GM12878 (cell line): Measurements from ENCODE around the gene MAP2K4. TPM values are rescaled to one million over a fixed set of nuclear protein-coding genes. Genes with fewer than 3 reads are reported as not detected.
A peak's percentile ranks its signal among the peaks of the same experiment; 100 is the strongest.

Experiments used
- ATAC-seq: fragments of 200-7000 bp; cut with Tn5 transposase; 3 replicates; pipeline ENCODE4 v1.9.1; 2020; ENCODE audit warnings: mild to moderate bottlenecking, moderate library complexity
- BruUV-seq: library from RNA; stranded (reverse); fragments of 400-500 nt; replicated peaks from 2 replicates; lab custom pipeline; 2021; lab: Mats Ljungman, UMichigan
- CTCF ChIA-PET: fragments of 300-600 bp; sonication (Branson Sonifier 250); formaldehyde crosslinking; extraction: SDS; loops from one replicate; lab custom pipeline; 2021; ENCODE audit warnings: inconsistent platforms; lab: Yijun Ruan, JAX
- POLR2A ChIA-PET: fragments of 350-600 bp; formaldehyde crosslinking; extraction: SDS; loops from one replicate; lab custom pipeline; 2021; ENCODE audit warnings: inconsistent platforms; lab: Charles Lee
- RAD21 ChIA-PET: fragments of 300-600 bp; sonication (Branson Sonifier 250); formaldehyde crosslinking; loops from one replicate; lab custom pipeline; 2023; ENCODE audit warnings: antibody characterized with exemption; ENCODE audit not compliant: unreplicated experiment; lab: Charles Lee
- SMC1A ChIA-PET: fragments of 300-600 bp; sonication (Branson Sonifier 250); formaldehyde crosslinking; loops from one replicate; lab custom pipeline; 2023; ENCODE audit not compliant: unreplicated experiment, uncharacterized antibody; lab: Charles Lee
- DNase-seq: peaks from one replicate; pipeline ENCODE4 v3.0.0-alpha.2; 2011; ENCODE audit warnings: low read depth, low spot score
- FAIRE-seq: peaks from 3 replicates; lab custom pipeline; 2011; peaks lifted over from hg19 to GRCh38; lab: Jason Lieb, UNC
- H2AFZ ChIP-seq: 2 replicates; pipeline ENCODE4 v1.6.0; 2011; ENCODE audit warnings: low read depth, low read length, control low read depth; ENCODE audit not compliant: control insufficient read depth
- H3K27ac ChIP-seq: 2 replicates; pipeline ENCODE4 v1.5.1; 2011; ENCODE audit warnings: control low read depth; ENCODE audit not compliant: control insufficient read depth, insufficient read depth
- H3K27me3 ChIP-seq, 2 experiments: replicated peaks in 1 of 2; 2 replicates each; pipeline versions ENCODE4 v1.6.0 to v1.6.1; 2011; ENCODE audit warnings: low read length in 1 of 2; ENCODE audit not compliant: control insufficient read depth in 2 of 2, insufficient read depth in 2 of 2
- H3K36me3 ChIP-seq, 2 experiments: 2 replicates each; pipeline ENCODE4 v1.5.1; 2011; ENCODE audit warnings: low read length in 1 of 2; ENCODE audit not compliant: control insufficient read depth in 2 of 2, insufficient read depth in 2 of 2
- H3K4me1 ChIP-seq: 2 replicates; pipeline ENCODE4 v1.6.1; 2011; ENCODE audit warnings: mild to moderate bottlenecking, low read length, moderate library complexity, mixed read lengths; ENCODE audit not compliant: control insufficient read depth, insufficient read depth
- H3K4me2 ChIP-seq: 2 replicates; pipeline ENCODE4 v1.6.0; 2011; ENCODE audit warnings: control low read depth; ENCODE audit not compliant: control insufficient read depth, insufficient read depth
- H3K4me3 ChIP-seq: fragments of 200-600 bp; sonication (generic); 2 replicates; pipeline ENCODE4 v1.5.1; 2016
- H3K79me2 ChIP-seq: 2 replicates; pipeline ENCODE4 v1.6.0; 2011; ENCODE audit warnings: low read length; ENCODE audit not compliant: control insufficient read depth, insufficient read depth
- H3K9ac ChIP-seq: 2 replicates; pipeline ENCODE4 v1.8.0; 2011; ENCODE audit warnings: low read length, control low read depth, mixed read lengths; ENCODE audit not compliant: control insufficient read depth, insufficient read depth
- H3K9me3 ChIP-seq: replicated peaks from 3 replicates; pipeline ENCODE4 v1.5.1; 2011; ENCODE audit warnings: mild to moderate bottlenecking, low read length; ENCODE audit not compliant: control insufficient read depth, insufficient read depth
- H4K20me1 ChIP-seq: 2 replicates; pipeline ENCODE4 v1.6.0; 2011; ENCODE audit not compliant: control insufficient read depth, insufficient read depth
- ASH2L ChIP-seq: fragments of 300-600, 200-600 bp; sonication (generic); IDR thresholded peaks from 2 replicates; pipeline ENCODE4 v1.6.1; 2017; ENCODE audit warnings: low read depth, mild to moderate bottlenecking, borderline replicate concordance
- BACH1 ChIP-seq: fragments of 450-650 bp; IDR thresholded peaks from 2 replicates; pipeline ENCODE4 v1.6.1; 2017; ENCODE audit warnings: mild to moderate bottlenecking, borderline replicate concordance
- POLR2AphosphoS2 ChIP-seq: IDR thresholded peaks from 2 replicates; pipeline ENCODE4 v1.6.1; 2011; ENCODE audit warnings: low read depth, mild to moderate bottlenecking, low read length, improper control_type of control experiment, moderate library complexity
- RAD21 ChIP-seq: IDR thresholded peaks from 2 replicates; pipeline ENCODE4 v1.6.1; 2011; ENCODE audit warnings: mild to moderate bottlenecking, low read depth, low read length, moderate library complexity; ENCODE audit not compliant: insufficient read depth
- SMAD5 ChIP-seq: IDR thresholded peaks from 2 replicates; pipeline ENCODE4 v1.6.1; 2016; ENCODE audit warnings: antibody characterized with exemption, low read depth
- WGBS: methylation state at CpG from one replicate; pipeline ENCODE4 v1.1.6; 2016; ENCODE audit warnings: low lambda C conversion rate; ENCODE audit not compliant: insufficient replicate concordance, insufficient coverage; ENCODE audit errors: missing lambda C conversion rate; 5-methylcytosine and 5-hydroxymethylcytosine counted together
- in situ Hi-C: fragments of 300-500 bp; cut with MboI; formaldehyde crosslinking; loops from 9 replicates; pipeline ENCODE4 v1.14.3; 2018; ENCODE audit warnings: mixed read lengths
- intact Hi-C: fragments of 100-400 bp; cut with micrococcal nuclease; formaldehyde crosslinking; loops from one replicate; pipeline ENCODE4 v1.14.2; 2022; ENCODE audit not compliant: unreplicated experiment
- polyA plus RNA-seq, 11 experiments: library from polyadenylated mRNA; depleted of rRNA in 4 of 11; unstranded in 6 of 11; stranded (reverse) in 5 of 11; fragments of >200 nt; fragmentation: Nextera tagmentation in 4 of 11; fragmentation: Illumina TruSeq in 1 of 11; extraction: Ambion mirVana in 4 of 11; extraction: Trizol in 1 of 11; gene quantifications; 1 replicate in 1 of 11; 2 replicates in 10 of 11; pipeline versions ENCODE4 v1.2.1 to v1.2.3, GENCODE V29; 2011 to 2016; ENCODE audit warnings: inconsistent platforms in 2 of 11, missing spikeins in 2 of 11, low read depth in 1 of 11
- total RNA-seq, 4 experiments: library from RNA; depleted of rRNA in 3 of 4; stranded (reverse); fragments of >200 nt in 3 of 4; fragmentation: Illumina TruSeq in 1 of 4; extraction: Trizol in 1 of 4; gene quantifications; 2 replicates each; pipeline versions ENCODE4 v1.2.1 to v1.2.3, GENCODE V29; 2013 to 2021
- TF ChIP-seq, protein P1 (sequence below): fragments of 450-650 bp; IDR thresholded peaks from 2 replicates; pipeline ENCODE4 v1.6.1; 2014; ENCODE audit warnings: mild to moderate bottlenecking
- TF ChIP-seq, protein P2 (sequence below), 3 experiments: IDR thresholded peaks in 2 of 3; conservative IDR thresholded peaks in 1 of 3; 2 replicates each; pipeline ENCODE4 v1.5.1; 2011; ENCODE audit warnings: low read depth in 3 of 3, low read length in 3 of 3, mild to moderate bottlenecking in 3 of 3, control low read depth in 2 of 3, moderate library complexity in 2 of 3, inconsistent platforms in 1 of 3, mixed read lengths in 1 of 3; ENCODE audit not compliant: control insufficient read depth in 2 of 3, insufficient read depth in 1 of 3; ENCODE audit errors: extremely low read depth in 1 of 3
- TF ChIP-seq, protein P3 (sequence below): IDR thresholded peaks from 2 replicates; pipeline ENCODE4 v1.6.1; 2012; ENCODE audit warnings: mild to moderate bottlenecking, low read depth, low read length
- TF ChIP-seq, protein P4 (sequence below): fragments of 450-650 bp; IDR thresholded peaks from 2 replicates; pipeline ENCODE4 v1.6.1; 2017; ENCODE audit warnings: mild to moderate bottlenecking, moderate library complexity

The MAP2K4 gene
- total and polyA plus RNA-seq, 10 of the 15 experiments (the other 5 are each of a cell fraction or from before 2014, with no cell fraction given): 5.4 to 34.1 (median 25.5) TPM

DNA sequence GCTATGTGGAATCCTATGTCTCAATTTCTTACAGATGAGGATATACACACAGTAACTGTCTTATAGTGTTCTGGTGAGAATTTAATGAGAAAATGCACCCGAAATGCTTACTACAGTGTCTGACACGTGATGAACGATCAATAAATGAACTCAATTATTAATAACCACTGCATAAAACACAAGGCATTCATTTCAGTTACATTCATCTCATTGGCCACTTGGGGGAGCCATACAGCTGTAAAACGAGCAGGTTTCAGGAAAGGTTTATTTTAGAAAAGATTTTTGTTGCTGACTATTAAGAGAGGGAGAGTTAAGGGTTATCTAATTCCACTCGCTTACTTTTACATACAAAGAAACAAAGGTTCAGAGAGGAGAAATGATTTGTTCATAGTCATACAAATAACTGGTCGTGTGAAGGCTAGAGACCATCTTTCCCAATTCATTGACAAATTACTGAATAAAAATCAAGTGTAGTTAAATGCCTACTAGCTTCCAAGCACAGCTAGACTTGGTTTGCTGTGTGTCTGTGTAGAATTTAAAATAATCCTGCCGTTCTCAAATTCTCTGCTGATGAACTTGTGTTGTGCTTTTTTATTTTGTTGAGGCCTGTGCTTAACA, 160.1 kb downstream of the MAP2K4 start:
- no peak overlapping the region for H3K4me3 ChIP-seq
- no peaks in the 10 kb centered on the region for H3K27me3 ChIP-seq
- WGBS: 6% methylated on average over 7 of the region's 7 CpGs
- ChIA-PET RAD21 (interaction anchor here (0.9 to 1.6 kb wide), 2 partner anchors 561 to 851 kb away, joined by 3 to 6 read pairs; no protein-coding TSS in a partner anchor), CTCF (interaction anchor here (0.9 to 2.2 kb wide), 13 partner anchors 9 to 849 kb away, joined by 3 to 12 read pairs (median 4); no protein-coding TSS in a partner anchor), POLR2A (no interaction called here), SMC1A (interaction anchor here (1.6 to 3.1 kb wide), 2 partner anchors 559 to 562 kb away, joined by 5 to 14 read pairs; no protein-coding TSS in a partner anchor)
- no peaks in the 10 kb centered on the region for H3K79me2 ChIP-seq
- in situ Hi-C loops (no loop called here), intact Hi-C loops (loop anchor here (1.0 to 5.0 kb wide), 5 partner anchors 77 to 850 kb away; no protein-coding TSS in a partner anchor)
- peak; percentile 66 for FAIRE-seq
- H3K9ac ChIP-seq: no peak overlapping the region
- peak; percentile 68 for ATAC-seq
- H3K4me1 ChIP-seq: no peaks in the 10 kb centered on the region
- no peaks in the 10 kb centered on the region for H3K9me3 ChIP-seq
- no peaks in the 10 kb centered on the region for H4K20me1 ChIP-seq
- no TSS peak for BruUV-seq
- H3K27ac ChIP-seq: no peak overlapping the region
- no peak overlapping the region for H3K4me2 ChIP-seq
- DNase-seq: peak; percentile 0
- no peak overlapping the region for H2AFZ ChIP-seq
- H3K36me3 ChIP-seq: no peaks in the 10 kb centered on the region
- TF ChIP-seq ASH2L (no peak), POLR2AphosphoS2 (no peak), SMAD5 (no peak), RAD21 (peak; percentile 88), BACH1 (no peak)
- TF ChIP-seq, protein P1, sequence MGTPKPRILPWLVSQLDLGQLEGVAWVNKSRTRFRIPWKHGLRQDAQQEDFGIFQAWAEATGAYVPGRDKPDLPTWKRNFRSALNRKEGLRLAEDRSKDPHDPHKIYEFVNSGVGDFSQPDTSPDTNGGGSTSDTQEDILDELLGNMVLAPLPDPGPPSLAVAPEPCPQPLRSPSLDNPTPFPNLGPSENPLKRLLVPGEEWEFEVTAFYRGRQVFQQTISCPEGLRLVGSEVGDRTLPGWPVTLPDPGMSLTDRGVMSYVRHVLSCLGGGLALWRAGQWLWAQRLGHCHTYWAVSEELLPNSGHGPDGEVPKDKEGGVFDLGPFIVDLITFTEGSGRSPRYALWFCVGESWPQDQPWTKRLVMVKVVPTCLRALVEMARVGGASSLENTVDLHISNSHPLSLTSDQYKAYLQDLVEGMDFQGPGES: no peak
- TF ChIP-seq, protein P2, sequence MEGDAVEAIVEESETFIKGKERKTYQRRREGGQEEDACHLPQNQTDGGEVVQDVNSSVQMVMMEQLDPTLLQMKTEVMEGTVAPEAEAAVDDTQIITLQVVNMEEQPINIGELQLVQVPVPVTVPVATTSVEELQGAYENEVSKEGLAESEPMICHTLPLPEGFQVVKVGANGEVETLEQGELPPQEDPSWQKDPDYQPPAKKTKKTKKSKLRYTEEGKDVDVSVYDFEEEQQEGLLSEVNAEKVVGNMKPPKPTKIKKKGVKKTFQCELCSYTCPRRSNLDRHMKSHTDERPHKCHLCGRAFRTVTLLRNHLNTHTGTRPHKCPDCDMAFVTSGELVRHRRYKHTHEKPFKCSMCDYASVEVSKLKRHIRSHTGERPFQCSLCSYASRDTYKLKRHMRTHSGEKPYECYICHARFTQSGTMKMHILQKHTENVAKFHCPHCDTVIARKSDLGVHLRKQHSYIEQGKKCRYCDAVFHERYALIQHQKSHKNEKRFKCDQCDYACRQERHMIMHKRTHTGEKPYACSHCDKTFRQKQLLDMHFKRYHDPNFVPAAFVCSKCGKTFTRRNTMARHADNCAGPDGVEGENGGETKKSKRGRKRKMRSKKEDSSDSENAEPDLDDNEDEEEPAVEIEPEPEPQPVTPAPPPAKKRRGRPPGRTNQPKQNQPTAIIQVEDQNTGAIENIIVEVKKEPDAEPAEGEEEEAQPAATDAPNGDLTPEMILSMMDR (IDR thresholded peaks at IDR 0.05 in 2 of 3, conservative IDR thresholded peaks at IDR 0.05 in 1 of 3; ENCODE audit: control insufficient read depth in 2 of 3, extremely low read depth in 1 of 3, insufficient read depth in 1 of 3, low read depth in 3 of 3, low read length in 3 of 3): peak; percentile 58 to 81 (median 74); a peak in 5 of 6 replicates
- TF ChIP-seq, protein P3, sequence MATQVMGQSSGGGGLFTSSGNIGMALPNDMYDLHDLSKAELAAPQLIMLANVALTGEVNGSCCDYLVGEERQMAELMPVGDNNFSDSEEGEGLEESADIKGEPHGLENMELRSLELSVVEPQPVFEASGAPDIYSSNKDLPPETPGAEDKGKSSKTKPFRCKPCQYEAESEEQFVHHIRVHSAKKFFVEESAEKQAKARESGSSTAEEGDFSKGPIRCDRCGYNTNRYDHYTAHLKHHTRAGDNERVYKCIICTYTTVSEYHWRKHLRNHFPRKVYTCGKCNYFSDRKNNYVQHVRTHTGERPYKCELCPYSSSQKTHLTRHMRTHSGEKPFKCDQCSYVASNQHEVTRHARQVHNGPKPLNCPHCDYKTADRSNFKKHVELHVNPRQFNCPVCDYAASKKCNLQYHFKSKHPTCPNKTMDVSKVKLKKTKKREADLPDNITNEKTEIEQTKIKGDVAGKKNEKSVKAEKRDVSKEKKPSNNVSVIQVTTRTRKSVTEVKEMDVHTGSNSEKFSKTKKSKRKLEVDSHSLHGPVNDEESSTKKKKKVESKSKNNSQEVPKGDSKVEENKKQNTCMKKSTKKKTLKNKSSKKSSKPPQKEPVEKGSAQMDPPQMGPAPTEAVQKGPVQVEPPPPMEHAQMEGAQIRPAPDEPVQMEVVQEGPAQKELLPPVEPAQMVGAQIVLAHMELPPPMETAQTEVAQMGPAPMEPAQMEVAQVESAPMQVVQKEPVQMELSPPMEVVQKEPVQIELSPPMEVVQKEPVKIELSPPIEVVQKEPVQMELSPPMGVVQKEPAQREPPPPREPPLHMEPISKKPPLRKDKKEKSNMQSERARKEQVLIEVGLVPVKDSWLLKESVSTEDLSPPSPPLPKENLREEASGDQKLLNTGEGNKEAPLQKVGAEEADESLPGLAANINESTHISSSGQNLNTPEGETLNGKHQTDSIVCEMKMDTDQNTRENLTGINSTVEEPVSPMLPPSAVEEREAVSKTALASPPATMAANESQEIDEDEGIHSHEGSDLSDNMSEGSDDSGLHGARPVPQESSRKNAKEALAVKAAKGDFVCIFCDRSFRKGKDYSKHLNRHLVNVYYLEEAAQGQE: no peak
- TF ChIP-seq, protein P4, sequence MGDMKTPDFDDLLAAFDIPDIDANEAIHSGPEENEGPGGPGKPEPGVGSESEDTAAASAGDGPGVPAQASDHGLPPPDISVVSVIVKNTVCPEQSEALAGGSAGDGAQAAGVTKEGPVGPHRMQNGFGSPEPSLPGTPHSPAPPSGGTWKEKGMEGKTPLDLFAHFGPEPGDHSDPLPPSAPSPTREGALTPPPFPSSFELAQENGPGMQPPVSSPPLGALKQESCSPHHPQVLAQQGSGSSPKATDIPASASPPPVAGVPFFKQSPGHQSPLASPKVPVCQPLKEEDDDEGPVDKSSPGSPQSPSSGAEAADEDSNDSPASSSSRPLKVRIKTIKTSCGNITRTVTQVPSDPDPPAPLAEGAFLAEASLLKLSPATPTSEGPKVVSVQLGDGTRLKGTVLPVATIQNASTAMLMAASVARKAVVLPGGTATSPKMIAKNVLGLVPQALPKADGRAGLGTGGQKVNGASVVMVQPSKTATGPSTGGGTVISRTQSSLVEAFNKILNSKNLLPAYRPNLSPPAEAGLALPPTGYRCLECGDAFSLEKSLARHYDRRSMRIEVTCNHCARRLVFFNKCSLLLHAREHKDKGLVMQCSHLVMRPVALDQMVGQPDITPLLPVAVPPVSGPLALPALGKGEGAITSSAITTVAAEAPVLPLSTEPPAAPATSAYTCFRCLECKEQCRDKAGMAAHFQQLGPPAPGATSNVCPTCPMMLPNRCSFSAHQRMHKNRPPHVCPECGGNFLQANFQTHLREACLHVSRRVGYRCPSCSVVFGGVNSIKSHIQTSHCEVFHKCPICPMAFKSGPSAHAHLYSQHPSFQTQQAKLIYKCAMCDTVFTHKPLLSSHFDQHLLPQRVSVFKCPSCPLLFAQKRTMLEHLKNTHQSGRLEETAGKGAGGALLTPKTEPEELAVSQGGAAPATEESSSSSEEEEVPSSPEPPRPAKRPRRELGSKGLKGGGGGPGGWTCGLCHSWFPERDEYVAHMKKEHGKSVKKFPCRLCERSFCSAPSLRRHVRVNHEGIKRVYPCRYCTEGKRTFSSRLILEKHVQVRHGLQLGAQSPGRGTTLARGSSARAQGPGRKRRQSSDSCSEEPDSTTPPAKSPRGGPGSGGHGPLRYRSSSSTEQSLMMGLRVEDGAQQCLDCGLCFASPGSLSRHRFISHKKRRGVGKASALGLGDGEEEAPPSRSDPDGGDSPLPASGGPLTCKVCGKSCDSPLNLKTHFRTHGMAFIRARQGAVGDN: no peak
